Measurements from ENCODE around the gene CSTF3.

Gene CSTF3

GRCh38 chr11:33135768-33136443 is 25.4 kb downstream of the CSTF3 start:
- Histone ChIP-seq H3K4me2 (ENCODE audit: low read length) (no peak overlapping the region), H3K79me2 (ENCODE audit: control insufficient read depth, low read length) (no peaks in the 10 kb centered on the region), H3K27ac (ENCODE audit: low read depth, low read length) (no peak overlapping the region), H3K27me3 (ENCODE audit: control insufficient read depth, low read length) (no peaks in the 10 kb centered on the region), H3K4me1 (ENCODE audit: control insufficient read depth, low read length) (no peaks in the 10 kb centered on the region), H3F3A (ENCODE audit: control insufficient read depth, insufficient read depth) (peaks cover 2% of the 10 kb centered on the region; the same call in 1 of the 2 replicates), H3K4me3 (ENCODE audit: low read length) (no peak overlapping the region), H3K9me3 (ENCODE audit: control insufficient read depth, insufficient read depth, low read length) (no peaks in the 10 kb centered on the region), H3K36me3 (ENCODE audit: control insufficient read depth, low read length) (peaks cover 53% of the 10 kb centered on the region), H3K9me2 (replicated peaks; ENCODE audit: control insufficient read depth, low read length) (no peaks in the 10 kb centered on the region), H4K20me1 (ENCODE audit: control insufficient read depth, insufficient read depth, low read depth, low read length) (no peaks in the 10 kb centered on the region)
- no peak for TF ChIP-seq EZH2phosphoT487 (IDR thresholded peaks at IDR 0.05; ENCODE audit: borderline replicate concordance, low read length)
- TF ChIP-seq CTCF (IDR thresholded peaks at IDR 0.05; ENCODE audit: low read depth, low read length, poor library complexity, severe bottlenecking): no peak

- no peaks in the 10 kb centered on the region for H3K4me1 ChIP-seq (ENCODE audit: control insufficient read depth, low read length)
Observed at GRCh38 chr11:33135216-33135615, 26.1 kb downstream of the CSTF3 start.

GRCh38 chr11:33134276-33134675 is 27.0 kb downstream of the CSTF3 start:
- Histone ChIP-seq H3F3A (ENCODE audit: control insufficient read depth, insufficient read depth) (peaks cover 2% of the 10 kb centered on the region; the same call in 1 of the 2 replicates), H3K4me3 (ENCODE audit: low read length) (no peak overlapping the region), H3K4me2 (ENCODE audit: low read length) (no peak overlapping the region), H3K27ac (ENCODE audit: low read depth, low read length) (no peak overlapping the region), H3K27me3 (ENCODE audit: control insufficient read depth, low read length) (no peaks in the 10 kb centered on the region), H4K20me1 (ENCODE audit: control insufficient read depth, insufficient read depth, low read depth, low read length) (no peaks in the 10 kb centered on the region), H3K9me2 (replicated peaks; ENCODE audit: control insufficient read depth, low read length) (no peaks in the 10 kb centered on the region), H3K9me3 (ENCODE audit: control insufficient read depth, insufficient read depth, low read length) (no peaks in the 10 kb centered on the region), H3K79me2 (ENCODE audit: control insufficient read depth, low read length) (no peaks in the 10 kb centered on the region), H3K4me1 (ENCODE audit: control insufficient read depth, low read length) (no peaks in the 10 kb centered on the region), H3K36me3 (ENCODE audit: control insufficient read depth, low read length) (peaks cover 39% of the 10 kb centered on the region)
- TF ChIP-seq CTCF (IDR thresholded peaks at IDR 0.05; ENCODE audit: low read depth, low read length, poor library complexity, severe bottlenecking): no peak
- TF ChIP-seq EZH2phosphoT487 (IDR thresholded peaks at IDR 0.05; ENCODE audit: borderline replicate concordance, low read length): no peak

More at GRCh38 chr11:33135216-33135615, 26.1 kb downstream of the CSTF3 start:
- no peaks in the 10 kb centered on the region for H3K79me2 ChIP-seq (ENCODE audit: control insufficient read depth, low read length)
- no peaks in the 10 kb centered on the region for H3K9me2 ChIP-seq (replicated peaks; ENCODE audit: control insufficient read depth, low read length)
- H3K4me3 ChIP-seq (ENCODE audit: low read length): no peak overlapping the region
- peaks cover 46% of the 10 kb centered on the region for H3K36me3 ChIP-seq (ENCODE audit: control insufficient read depth, low read length)
- H3K27me3 ChIP-seq (ENCODE audit: control insufficient read depth, low read length): no peaks in the 10 kb centered on the region
- no peaks in the 10 kb centered on the region for H3K9me3 ChIP-seq (ENCODE audit: control insufficient read depth, insufficient read depth, low read length)
- no peak overlapping the region for H3K27ac ChIP-seq (ENCODE audit: low read depth, low read length)
- no peak overlapping the region for H3K4me2 ChIP-seq (ENCODE audit: low read length)
- TF ChIP-seq CTCF (IDR thresholded peaks at IDR 0.05; ENCODE audit: low read depth, low read length, poor library complexity, severe bottlenecking) (no peak), EZH2phosphoT487 (IDR thresholded peaks at IDR 0.05; ENCODE audit: borderline replicate concordance, low read length) (no peak)
- no peaks in the 10 kb centered on the region for H4K20me1 ChIP-seq (ENCODE audit: control insufficient read depth, insufficient read depth, low read depth, low read length)
- H3F3A ChIP-seq (ENCODE audit: control insufficient read depth, insufficient read depth): peaks cover 2% of the 10 kb centered on the region; the same call in 1 of the 2 replicates

All from DOHH2 (cell line).